Loucy (cell line): ENCODE measurements around the gene SLC39A9.

Source experiments
- CTCF ChIP-seq: fragments of 200-600 bp; sonication (generic); conservative IDR thresholded peaks from 2 replicates; pipeline ENCODE4 v1.5.1; 2014; ENCODE audit warnings: mild to moderate bottlenecking, antibody characterized with exemption, low read length
- EZH2phosphoT487 ChIP-seq: fragments of 200-600 bp; IDR thresholded peaks from 2 replicates; pipeline ENCODE4 v1.6.1; 2018; ENCODE audit warnings: antibody characterized with exemption, mild to moderate bottlenecking, moderate library complexity, borderline replicate concordance

- TF ChIP-seq CTCF (no peak), EZH2phosphoT487 (no peak)
Observed at GRCh38 chr14:69351385-69351784, 47.1 kb upstream of the SLC39A9 start.
